Ovary (tissue), 3 donors: ENCODE data around the gene GUCY2D.

Experiments
- POLR2A ChIP-seq: fragments of 450-650 bp; IDR thresholded peaks from one replicate; pipeline ENCODE4 v1.6.1; 2017; ENCODE audit warnings: antibody characterized with exemption, mild to moderate bottlenecking, moderate library complexity
- TF ChIP-seq, protein P1 (sequence below), 3 donors: fragments of 450-650 bp in 2 of 3; fragments of 200-600 bp in 1 of 3; IDR thresholded peaks; one replicate each; pipeline versions ENCODE4 v1.5.1 to v1.8.0; 2016 to 2022; ENCODE audit warnings: antibody characterized with exemption in 3 of 3, mild to moderate bottlenecking in 1 of 3
- donor health status: DM: no; HTN: no; CAD: no.

- no peak for TF ChIP-seq POLR2A
- TF ChIP-seq, protein P1, sequence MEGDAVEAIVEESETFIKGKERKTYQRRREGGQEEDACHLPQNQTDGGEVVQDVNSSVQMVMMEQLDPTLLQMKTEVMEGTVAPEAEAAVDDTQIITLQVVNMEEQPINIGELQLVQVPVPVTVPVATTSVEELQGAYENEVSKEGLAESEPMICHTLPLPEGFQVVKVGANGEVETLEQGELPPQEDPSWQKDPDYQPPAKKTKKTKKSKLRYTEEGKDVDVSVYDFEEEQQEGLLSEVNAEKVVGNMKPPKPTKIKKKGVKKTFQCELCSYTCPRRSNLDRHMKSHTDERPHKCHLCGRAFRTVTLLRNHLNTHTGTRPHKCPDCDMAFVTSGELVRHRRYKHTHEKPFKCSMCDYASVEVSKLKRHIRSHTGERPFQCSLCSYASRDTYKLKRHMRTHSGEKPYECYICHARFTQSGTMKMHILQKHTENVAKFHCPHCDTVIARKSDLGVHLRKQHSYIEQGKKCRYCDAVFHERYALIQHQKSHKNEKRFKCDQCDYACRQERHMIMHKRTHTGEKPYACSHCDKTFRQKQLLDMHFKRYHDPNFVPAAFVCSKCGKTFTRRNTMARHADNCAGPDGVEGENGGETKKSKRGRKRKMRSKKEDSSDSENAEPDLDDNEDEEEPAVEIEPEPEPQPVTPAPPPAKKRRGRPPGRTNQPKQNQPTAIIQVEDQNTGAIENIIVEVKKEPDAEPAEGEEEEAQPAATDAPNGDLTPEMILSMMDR (IDR thresholded peaks at IDR 0.05), result no peak
Measured at GRCh38 chr17:7984904-7985303, 17.5 kb upstream of the GUCY2D start.
